HepG2 (cell line): Measurements from ENCODE around the gene WBP2NL. TPM values are rescaled to one million over a fixed set of nuclear protein-coding genes. Genes with fewer than 3 reads are reported as not detected.

Source experiments
- ETV5 ChIP-seq: IDR thresholded peaks from 2 replicates; pipeline ENCODE4 v1.6.1; 2018; ENCODE audit warnings: missing biosample characterization, missing genetic modification reagents, inconsistent platforms, borderline replicate concordance
- MED8 ChIP-seq: sonication (generic); formaldehyde crosslinking; IDR thresholded peaks from 2 replicates; pipeline ENCODE4 v1.8.1; 2023; ENCODE audit warnings: mild to moderate bottlenecking, missing genetic modification reagents; ENCODE audit not compliant: insufficient replicate concordance
- SIX4 ChIP-seq: sonication (generic); formaldehyde crosslinking; IDR thresholded peaks from 2 replicates; pipeline ENCODE4 v1.4.0; 2020; ENCODE audit warnings: missing genetic modification reagents
- SP4 ChIP-seq: sonication (generic); formaldehyde crosslinking; IDR thresholded peaks from 2 replicates; pipeline ENCODE4 v1.8.1; 2023; ENCODE audit warnings: mild to moderate bottlenecking, missing genetic modification reagents
- ZNF543 ChIP-seq: sonication (generic); formaldehyde crosslinking; IDR thresholded peaks from 2 replicates; pipeline ENCODE4 v1.4.0; 2020; ENCODE audit warnings: mild to moderate bottlenecking, missing genetic modification reagents
- ZNF703 ChIP-seq: sonication (generic); formaldehyde crosslinking; IDR thresholded peaks from 2 replicates; pipeline ENCODE4 v1.5.1; 2020; ENCODE audit warnings: missing genetic modification reagents, mild to moderate bottlenecking, moderate library complexity, borderline replicate concordance
- ZSCAN12 ChIP-seq: sonication (generic); formaldehyde crosslinking; IDR thresholded peaks from 2 replicates; pipeline ENCODE4 v1.9.0; 2021; ENCODE audit warnings: mild to moderate bottlenecking, missing genetic modification reagents
- polyA plus RNA-seq, 8 experiments: library from polyadenylated mRNA; depleted of rRNA in 3 of 8; stranded (reverse) in 7 of 8; unstranded in 1 of 8; fragments of >200 nt; fragmentation: Illumina TruSeq in 4 of 8; extraction: Trizol in 4 of 8; gene quantifications; 2 replicates each; pipeline versions ENCODE4 v1.2.1 to v1.2.3, GENCODE V29; 2011 to 2016; ENCODE audit warnings: low read depth in 4 of 8, missing spikeins in 1 of 8, mixed read lengths in 1 of 8; ENCODE audit not compliant: insufficient read depth in 1 of 8
- total RNA-seq, 5 experiments: library from RNA; depleted of rRNA; stranded (reverse); fragments of >200 nt; fragmentation: Illumina TruSeq; extraction: Trizol; gene quantifications; 2 replicates each; pipeline ENCODE4 v1.2.3, GENCODE V29; 2016; ENCODE audit warnings: low read depth in 1 of 5
- TF ChIP-seq, protein P1 (sequence below): sonication (generic); formaldehyde crosslinking; IDR thresholded peaks from 2 replicates; pipeline ENCODE4 v1.4.0; 2020; ENCODE audit warnings: missing genetic modification reagents
- TF ChIP-seq, protein P2 (sequence below): sonication (generic); formaldehyde crosslinking; IDR thresholded peaks from 2 replicates; pipeline ENCODE4 v1.8.1; 2023; ENCODE audit warnings: mild to moderate bottlenecking, missing genetic modification reagents
- TF ChIP-seq, protein P3 (sequence below): sonication (generic); formaldehyde crosslinking; IDR thresholded peaks from 2 replicates; pipeline ENCODE4 v1.8.0; 2022; ENCODE audit warnings: mild to moderate bottlenecking, missing genetic modification reagents, moderate library complexity
- TF ChIP-seq, protein P4 (sequence below): sonication (generic); formaldehyde crosslinking; IDR thresholded peaks from 2 replicates; pipeline ENCODE4 v1.5.1; 2020; ENCODE audit warnings: mild to moderate bottlenecking, missing genetic modification reagents, borderline replicate concordance

WBP2NL gene
- total and polyA plus RNA-seq, 2 of the 13 experiments (the other 11 are each of a cell fraction or from before 2014, with no cell fraction given), result not detected

- peak; percentile 89 for TF ChIP-seq ZNF543 (CRISPR knock-in tag)
- TF ChIP-seq, protein P1, sequence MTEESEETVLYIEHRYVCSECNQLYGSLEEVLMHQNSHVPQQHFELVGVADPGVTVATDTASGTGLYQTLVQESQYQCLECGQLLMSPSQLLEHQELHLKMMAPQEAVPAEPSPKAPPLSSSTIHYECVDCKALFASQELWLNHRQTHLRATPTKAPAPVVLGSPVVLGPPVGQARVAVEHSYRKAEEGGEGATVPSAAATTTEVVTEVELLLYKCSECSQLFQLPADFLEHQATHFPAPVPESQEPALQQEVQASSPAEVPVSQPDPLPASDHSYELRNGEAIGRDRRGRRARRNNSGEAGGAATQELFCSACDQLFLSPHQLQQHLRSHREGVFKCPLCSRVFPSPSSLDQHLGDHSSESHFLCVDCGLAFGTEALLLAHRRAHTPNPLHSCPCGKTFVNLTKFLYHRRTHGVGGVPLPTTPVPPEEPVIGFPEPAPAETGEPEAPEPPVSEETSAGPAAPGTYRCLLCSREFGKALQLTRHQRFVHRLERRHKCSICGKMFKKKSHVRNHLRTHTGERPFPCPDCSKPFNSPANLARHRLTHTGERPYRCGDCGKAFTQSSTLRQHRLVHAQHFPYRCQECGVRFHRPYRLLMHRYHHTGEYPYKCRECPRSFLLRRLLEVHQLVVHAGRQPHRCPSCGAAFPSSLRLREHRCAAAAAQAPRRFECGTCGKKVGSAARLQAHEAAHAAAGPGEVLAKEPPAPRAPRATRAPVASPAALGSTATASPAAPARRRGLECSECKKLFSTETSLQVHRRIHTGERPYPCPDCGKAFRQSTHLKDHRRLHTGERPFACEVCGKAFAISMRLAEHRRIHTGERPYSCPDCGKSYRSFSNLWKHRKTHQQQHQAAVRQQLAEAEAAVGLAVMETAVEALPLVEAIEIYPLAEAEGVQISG (CRISPR knock-in tag), result peak; percentile 71
- TF ChIP-seq, protein P2, sequence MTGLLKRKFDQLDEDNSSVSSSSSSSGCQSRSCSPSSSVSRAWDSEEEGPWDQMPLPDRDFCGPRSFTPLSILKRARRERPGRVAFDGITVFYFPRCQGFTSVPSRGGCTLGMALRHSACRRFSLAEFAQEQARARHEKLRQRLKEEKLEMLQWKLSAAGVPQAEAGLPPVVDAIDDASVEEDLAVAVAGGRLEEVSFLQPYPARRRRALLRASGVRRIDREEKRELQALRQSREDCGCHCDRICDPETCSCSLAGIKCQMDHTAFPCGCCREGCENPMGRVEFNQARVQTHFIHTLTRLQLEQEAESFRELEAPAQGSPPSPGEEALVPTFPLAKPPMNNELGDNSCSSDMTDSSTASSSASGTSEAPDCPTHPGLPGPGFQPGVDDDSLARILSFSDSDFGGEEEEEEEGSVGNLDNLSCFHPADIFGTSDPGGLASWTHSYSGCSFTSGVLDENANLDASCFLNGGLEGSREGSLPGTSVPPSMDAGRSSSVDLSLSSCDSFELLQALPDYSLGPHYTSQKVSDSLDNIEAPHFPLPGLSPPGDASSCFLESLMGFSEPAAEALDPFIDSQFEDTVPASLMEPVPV, result peak; percentile 99
- TF ChIP-seq, protein P3, sequence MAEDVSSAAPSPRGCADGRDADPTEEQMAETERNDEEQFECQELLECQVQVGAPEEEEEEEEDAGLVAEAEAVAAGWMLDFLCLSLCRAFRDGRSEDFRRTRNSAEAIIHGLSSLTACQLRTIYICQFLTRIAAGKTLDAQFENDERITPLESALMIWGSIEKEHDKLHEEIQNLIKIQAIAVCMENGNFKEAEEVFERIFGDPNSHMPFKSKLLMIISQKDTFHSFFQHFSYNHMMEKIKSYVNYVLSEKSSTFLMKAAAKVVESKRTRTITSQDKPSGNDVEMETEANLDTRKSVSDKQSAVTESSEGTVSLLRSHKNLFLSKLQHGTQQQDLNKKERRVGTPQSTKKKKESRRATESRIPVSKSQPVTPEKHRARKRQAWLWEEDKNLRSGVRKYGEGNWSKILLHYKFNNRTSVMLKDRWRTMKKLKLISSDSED (CRISPR knock-in tag), result no peak
- peak; percentile 68 for TF ChIP-seq MED8
- peak; percentile 78; the same call in 1 of the 2 replicates for TF ChIP-seq SP4 (CRISPR knock-in tag)
- peak; percentile 60 for TF ChIP-seq ETV5
- TF ChIP-seq ZSCAN12 (CRISPR knock-in tag), result no peak
- no peak for TF ChIP-seq ZNF703 (CRISPR knock-in tag)
- TF ChIP-seq, protein P4, sequence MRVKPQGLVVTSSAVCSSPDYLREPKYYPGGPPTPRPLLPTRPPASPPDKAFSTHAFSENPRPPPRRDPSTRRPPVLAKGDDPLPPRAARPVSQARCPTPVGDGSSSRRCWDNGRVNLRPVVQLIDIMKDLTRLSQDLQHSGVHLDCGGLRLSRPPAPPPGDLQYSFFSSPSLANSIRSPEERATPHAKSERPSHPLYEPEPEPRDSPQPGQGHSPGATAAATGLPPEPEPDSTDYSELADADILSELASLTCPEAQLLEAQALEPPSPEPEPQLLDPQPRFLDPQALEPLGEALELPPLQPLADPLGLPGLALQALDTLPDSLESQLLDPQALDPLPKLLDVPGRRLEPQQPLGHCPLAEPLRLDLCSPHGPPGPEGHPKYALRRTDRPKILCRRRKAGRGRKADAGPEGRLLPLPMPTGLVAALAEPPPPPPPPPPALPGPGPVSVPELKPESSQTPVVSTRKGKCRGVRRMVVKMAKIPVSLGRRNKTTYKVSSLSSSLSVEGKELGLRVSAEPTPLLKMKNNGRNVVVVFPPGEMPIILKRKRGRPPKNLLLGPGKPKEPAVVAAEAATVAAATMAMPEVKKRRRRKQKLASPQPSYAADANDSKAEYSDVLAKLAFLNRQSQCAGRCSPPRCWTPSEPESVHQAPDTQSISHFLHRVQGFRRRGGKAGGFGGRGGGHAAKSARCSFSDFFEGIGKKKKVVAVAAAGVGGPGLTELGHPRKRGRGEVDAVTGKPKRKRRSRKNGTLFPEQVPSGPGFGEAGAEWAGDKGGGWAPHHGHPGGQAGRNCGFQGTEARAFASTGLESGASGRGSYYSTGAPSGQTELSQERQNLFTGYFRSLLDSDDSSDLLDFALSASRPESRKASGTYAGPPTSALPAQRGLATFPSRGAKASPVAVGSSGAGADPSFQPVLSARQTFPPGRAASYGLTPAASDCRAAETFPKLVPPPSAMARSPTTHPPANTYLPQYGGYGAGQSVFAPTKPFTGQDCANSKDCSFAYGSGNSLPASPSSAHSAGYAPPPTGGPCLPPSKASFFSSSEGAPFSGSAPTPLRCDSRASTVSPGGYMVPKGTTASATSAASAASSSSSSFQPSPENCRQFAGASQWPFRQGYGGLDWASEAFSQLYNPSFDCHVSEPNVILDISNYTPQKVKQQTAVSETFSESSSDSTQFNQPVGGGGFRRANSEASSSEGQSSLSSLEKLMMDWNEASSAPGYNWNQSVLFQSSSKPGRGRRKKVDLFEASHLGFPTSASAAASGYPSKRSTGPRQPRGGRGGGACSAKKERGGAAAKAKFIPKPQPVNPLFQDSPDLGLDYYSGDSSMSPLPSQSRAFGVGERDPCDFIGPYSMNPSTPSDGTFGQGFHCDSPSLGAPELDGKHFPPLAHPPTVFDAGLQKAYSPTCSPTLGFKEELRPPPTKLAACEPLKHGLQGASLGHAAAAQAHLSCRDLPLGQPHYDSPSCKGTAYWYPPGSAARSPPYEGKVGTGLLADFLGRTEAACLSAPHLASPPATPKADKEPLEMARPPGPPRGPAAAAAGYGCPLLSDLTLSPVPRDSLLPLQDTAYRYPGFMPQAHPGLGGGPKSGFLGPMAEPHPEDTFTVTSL (CRISPR knock-in tag), result peak; percentile 65; the same call in 1 of the 2 replicates
- TF ChIP-seq SIX4 (CRISPR knock-in tag), result peak; percentile 86
Observed at GRCh38 chr22:42070517-42071422, 72.2 kb downstream of the WBP2NL start, which contains the start of gene NAGA (continued).
